GM12878 (cell line): ENCODE results near the gene TMEM151A. TPM values are rescaled to one million over a fixed set of nuclear protein-coding genes. Genes with fewer than 3 reads are reported as not detected.
A peak's percentile ranks its signal among the peaks of the same experiment; 100 is the strongest.

Experiments
- BMI1 ChIP-seq: fragments of 450-650 bp; IDR thresholded peaks from 2 replicates; pipeline ENCODE4 v1.6.1; 2016; ENCODE audit warnings: mild to moderate bottlenecking, moderate library complexity, borderline replicate concordance
- CHD4 ChIP-seq: fragments of 200-600 bp; sonication (generic); IDR thresholded peaks from 2 replicates; pipeline ENCODE4 v1.6.1; 2016; ENCODE audit warnings: mild to moderate bottlenecking
- ESRRA ChIP-seq: IDR thresholded peaks from 2 replicates; pipeline ENCODE4 v1.6.1; 2012; ENCODE audit warnings: mild to moderate bottlenecking, low read length, improper control_type of control experiment
- EZH2 ChIP-seq: IDR thresholded peaks from 2 replicates; pipeline ENCODE4 v1.6.1; 2012; ENCODE audit warnings: low read depth, mild to moderate bottlenecking, control low read depth, inconsistent platforms, low read length, borderline replicate concordance; ENCODE audit not compliant: control insufficient read depth
- HDAC6 ChIP-seq: fragments of 200-600 bp; sonication (generic); IDR thresholded peaks from one replicate; pipeline ENCODE4 v1.8.0; 2017; ENCODE audit warnings: antibody characterized with exemption; ENCODE audit not compliant: unreplicated experiment
- LARP7 ChIP-seq: fragments of 450-650 bp; IDR thresholded peaks from 2 replicates; pipeline ENCODE4 v1.6.1; 2017; ENCODE audit warnings: mild to moderate bottlenecking
- MEF2B ChIP-seq: fragments of 450-650 bp; IDR thresholded peaks from 2 replicates; pipeline ENCODE4 v1.6.1; 2018; ENCODE audit warnings: mild to moderate bottlenecking, moderate library complexity; ENCODE audit not compliant: partially characterized antibody, poor library complexity, severe bottlenecking
- MTA2 ChIP-seq: fragments of 450-650 bp; IDR thresholded peaks from 2 replicates; pipeline ENCODE4 v1.6.1; 2016; ENCODE audit warnings: low read depth, mild to moderate bottlenecking, moderate library complexity
- PAX5 ChIP-seq: IDR thresholded peaks from 2 replicates; pipeline ENCODE4 v1.6.1; 2011; ENCODE audit warnings: low read depth, low read length, borderline replicate concordance
- POLR2A ChIP-seq: IDR thresholded peaks from 2 replicates; pipeline ENCODE4 v1.6.1; 2011; ENCODE audit warnings: low read depth, mild to moderate bottlenecking, low read length
- RB1 ChIP-seq: fragments of 450-650 bp; formaldehyde crosslinking; IDR thresholded peaks from 2 replicates; pipeline ENCODE4 v1.6.1; 2017; ENCODE audit warnings: mild to moderate bottlenecking, borderline replicate concordance
- RBBP5 ChIP-seq: fragments of 200-600 bp; sonication (generic); conservative IDR thresholded peaks from 2 replicates; pipeline ENCODE4 v1.6.1; 2016
- SMC3 ChIP-seq: IDR thresholded peaks from 2 replicates; pipeline ENCODE4 v1.6.1; 2011; ENCODE audit warnings: low read length, improper control_type of control experiment, borderline replicate concordance
- STAT1 ChIP-seq: fragments of 450-650 bp; conservative IDR thresholded peaks from 2 replicates; pipeline ENCODE4 v1.6.1; 2014; ENCODE audit warnings: antibody characterized with exemption, mild to moderate bottlenecking
- WRNIP1 ChIP-seq: IDR thresholded peaks from 2 replicates; pipeline ENCODE4 v1.6.1; 2011; ENCODE audit warnings: low read depth, low read length, improper control_type of control experiment, borderline replicate concordance
- ZBED1 ChIP-seq: IDR thresholded peaks from 2 replicates; pipeline ENCODE4 v1.6.1; 2016; ENCODE audit warnings: borderline replicate concordance
- ZNF384 ChIP-seq: IDR thresholded peaks from 2 replicates; pipeline ENCODE4 v1.6.1; 2012; ENCODE audit warnings: low read depth, mild to moderate bottlenecking, low read length, improper control_type of control experiment, borderline replicate concordance
- polyA plus RNA-seq, 11 experiments: library from polyadenylated mRNA; depleted of rRNA in 4 of 11; unstranded in 6 of 11; stranded (reverse) in 5 of 11; fragments of >200 nt; fragmentation: Nextera tagmentation in 4 of 11; fragmentation: Illumina TruSeq in 1 of 11; extraction: Ambion mirVana in 4 of 11; extraction: Trizol in 1 of 11; gene quantifications; 1 replicate in 1 of 11; 2 replicates in 10 of 11; pipeline versions ENCODE4 v1.2.1 to v1.2.3, GENCODE V29; 2011 to 2016; ENCODE audit warnings: inconsistent platforms in 2 of 11, missing spikeins in 2 of 11, low read depth in 1 of 11
- total RNA-seq, 4 experiments: library from RNA; depleted of rRNA in 3 of 4; stranded (reverse); fragments of >200 nt in 3 of 4; fragmentation: Illumina TruSeq in 1 of 4; extraction: Trizol in 1 of 4; gene quantifications; 2 replicates each; pipeline versions ENCODE4 v1.2.1 to v1.2.3, GENCODE V29; 2013 to 2021
- TF ChIP-seq, protein P1 (sequence below): IDR thresholded peaks from 2 replicates; pipeline ENCODE4 v1.6.1; 2012; ENCODE audit warnings: low read depth, low read length, improper control_type of control experiment
- TF ChIP-seq, protein P2 (sequence below): fragments of 450-650 bp; IDR thresholded peaks from 2 replicates; pipeline ENCODE4 v1.6.1; 2014; ENCODE audit warnings: mild to moderate bottlenecking
- TF ChIP-seq, protein P3 (sequence below): IDR thresholded peaks from 2 replicates; pipeline ENCODE4 v1.6.1; 2011; ENCODE audit warnings: mild to moderate bottlenecking, low read depth, low read length, moderate library complexity; ENCODE audit not compliant: insufficient replicate concordance
- TF ChIP-seq, protein P4 (sequence below): fragments of 150-350 bp; IDR thresholded peaks from 2 replicates; pipeline ENCODE4 v1.6.1; 2014; ENCODE audit warnings: mild to moderate bottlenecking, low read depth, low read length
- TF ChIP-seq, protein P5 (sequence below): fragments of 450-650 bp; conservative IDR thresholded peaks from 2 replicates; pipeline ENCODE4 v1.6.1; 2017; ENCODE audit warnings: mild to moderate bottlenecking, moderate library complexity

The TMEM151A gene
- total and polyA plus RNA-seq, 10 of the 15 experiments (the other 5 are each of a cell fraction or from before 2014, with no cell fraction given), result not detected

DNA sequence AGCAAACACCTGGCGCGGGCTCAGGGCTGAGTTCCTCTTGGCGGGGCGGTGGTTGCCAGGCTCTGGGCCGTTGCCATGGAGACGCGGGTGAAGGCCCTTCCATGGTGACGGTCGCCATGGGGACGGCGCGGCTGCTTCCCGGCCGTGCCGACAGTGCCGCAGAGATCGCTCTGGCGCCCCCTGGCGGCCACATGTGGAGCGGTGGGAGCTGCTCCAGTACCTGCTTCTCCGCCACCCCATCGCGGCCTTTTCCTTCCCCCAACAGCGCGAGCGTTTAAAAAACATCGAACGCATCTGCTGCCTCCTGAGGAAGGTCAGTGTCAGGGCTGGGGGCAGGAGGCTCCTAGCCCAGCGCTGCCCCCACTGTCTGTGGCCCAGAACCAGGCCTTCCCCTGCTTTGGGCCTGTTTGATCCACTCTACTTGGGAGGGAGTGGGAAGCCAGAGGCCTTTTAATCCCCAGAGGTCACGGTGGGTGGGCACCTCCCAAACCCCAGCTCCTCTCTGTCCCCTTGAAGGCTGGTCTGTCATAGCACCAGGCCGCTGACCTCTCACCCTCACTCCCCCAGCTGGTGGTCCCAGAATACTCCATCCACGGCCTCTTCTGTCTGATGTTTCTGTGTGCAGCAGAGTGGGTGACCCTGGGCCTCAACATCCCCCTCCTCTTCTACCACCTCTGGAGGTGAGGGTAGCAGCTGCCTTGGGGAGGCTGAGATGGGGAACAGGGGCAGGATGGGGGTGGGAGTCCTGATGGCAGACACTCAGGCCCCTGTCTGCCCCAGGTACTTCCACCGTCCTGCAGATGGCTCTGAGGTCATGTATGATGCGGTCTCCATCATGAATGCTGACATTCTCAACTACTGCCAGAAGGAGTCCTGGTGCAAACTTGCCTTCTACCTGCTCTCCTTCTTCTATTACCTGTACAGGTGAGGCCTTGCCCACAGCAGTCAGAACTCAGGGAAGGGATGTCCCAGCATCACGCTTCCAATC is 8.9 kb upstream of the TMEM151A start (continued):
- TF ChIP-seq SMC3, result peak; percentile 85
- TF ChIP-seq RB1, result peak; percentile 69; the same call in 1 of the 2 replicates
- TF ChIP-seq ESRRA, result 0 out of 2 replicates have a peak, but pooled peaks have one; percentile 52
- TF ChIP-seq MEF2B, result peak; percentile 95
- TF ChIP-seq WRNIP1, result no peak
- TF ChIP-seq, protein P1, sequence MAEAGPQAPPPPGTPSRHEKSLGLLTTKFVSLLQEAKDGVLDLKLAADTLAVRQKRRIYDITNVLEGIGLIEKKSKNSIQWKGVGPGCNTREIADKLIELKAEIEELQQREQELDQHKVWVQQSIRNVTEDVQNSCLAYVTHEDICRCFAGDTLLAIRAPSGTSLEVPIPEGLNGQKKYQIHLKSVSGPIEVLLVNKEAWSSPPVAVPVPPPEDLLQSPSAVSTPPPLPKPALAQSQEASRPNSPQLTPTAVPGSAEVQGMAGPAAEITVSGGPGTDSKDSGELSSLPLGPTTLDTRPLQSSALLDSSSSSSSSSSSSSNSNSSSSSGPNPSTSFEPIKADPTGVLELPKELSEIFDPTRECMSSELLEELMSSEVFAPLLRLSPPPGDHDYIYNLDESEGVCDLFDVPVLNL, result no peak; the same call in 1 of the 2 replicates
- no peak for TF ChIP-seq CHD4
- no peak for TF ChIP-seq HDAC6
- peak; percentile 100 for TF ChIP-seq LARP7
- TF ChIP-seq STAT1, result no peak
- no peak for TF ChIP-seq PAX5
- TF ChIP-seq POLR2A, result peak; percentile 56
- no peak for TF ChIP-seq RBBP5
- TF ChIP-seq, protein P2, sequence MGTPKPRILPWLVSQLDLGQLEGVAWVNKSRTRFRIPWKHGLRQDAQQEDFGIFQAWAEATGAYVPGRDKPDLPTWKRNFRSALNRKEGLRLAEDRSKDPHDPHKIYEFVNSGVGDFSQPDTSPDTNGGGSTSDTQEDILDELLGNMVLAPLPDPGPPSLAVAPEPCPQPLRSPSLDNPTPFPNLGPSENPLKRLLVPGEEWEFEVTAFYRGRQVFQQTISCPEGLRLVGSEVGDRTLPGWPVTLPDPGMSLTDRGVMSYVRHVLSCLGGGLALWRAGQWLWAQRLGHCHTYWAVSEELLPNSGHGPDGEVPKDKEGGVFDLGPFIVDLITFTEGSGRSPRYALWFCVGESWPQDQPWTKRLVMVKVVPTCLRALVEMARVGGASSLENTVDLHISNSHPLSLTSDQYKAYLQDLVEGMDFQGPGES, result 0 out of 2 replicates have a peak, but pooled peaks have one; percentile 22
- TF ChIP-seq, protein P3, sequence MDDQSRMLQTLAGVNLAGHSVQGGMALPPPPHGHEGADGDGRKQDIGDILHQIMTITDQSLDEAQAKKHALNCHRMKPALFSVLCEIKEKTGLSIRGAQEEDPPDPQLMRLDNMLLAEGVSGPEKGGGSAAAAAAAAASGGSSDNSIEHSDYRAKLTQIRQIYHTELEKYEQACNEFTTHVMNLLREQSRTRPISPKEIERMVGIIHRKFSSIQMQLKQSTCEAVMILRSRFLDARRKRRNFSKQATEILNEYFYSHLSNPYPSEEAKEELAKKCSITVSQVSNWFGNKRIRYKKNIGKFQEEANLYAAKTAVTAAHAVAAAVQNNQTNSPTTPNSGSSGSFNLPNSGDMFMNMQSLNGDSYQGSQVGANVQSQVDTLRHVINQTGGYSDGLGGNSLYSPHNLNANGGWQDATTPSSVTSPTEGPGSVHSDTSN, result no peak
- peak; percentile 100 for TF ChIP-seq BMI1
- no peak for TF ChIP-seq ZNF384
- TF ChIP-seq, protein P4, sequence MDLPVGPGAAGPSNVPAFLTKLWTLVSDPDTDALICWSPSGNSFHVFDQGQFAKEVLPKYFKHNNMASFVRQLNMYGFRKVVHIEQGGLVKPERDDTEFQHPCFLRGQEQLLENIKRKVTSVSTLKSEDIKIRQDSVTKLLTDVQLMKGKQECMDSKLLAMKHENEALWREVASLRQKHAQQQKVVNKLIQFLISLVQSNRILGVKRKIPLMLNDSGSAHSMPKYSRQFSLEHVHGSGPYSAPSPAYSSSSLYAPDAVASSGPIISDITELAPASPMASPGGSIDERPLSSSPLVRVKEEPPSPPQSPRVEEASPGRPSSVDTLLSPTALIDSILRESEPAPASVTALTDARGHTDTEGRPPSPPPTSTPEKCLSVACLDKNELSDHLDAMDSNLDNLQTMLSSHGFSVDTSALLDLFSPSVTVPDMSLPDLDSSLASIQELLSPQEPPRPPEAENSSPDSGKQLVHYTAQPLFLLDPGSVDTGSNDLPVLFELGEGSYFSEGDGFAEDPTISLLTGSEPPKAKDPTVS, result peak; percentile 11; the same call in 1 of the 2 replicates
- TF ChIP-seq, protein P5, sequence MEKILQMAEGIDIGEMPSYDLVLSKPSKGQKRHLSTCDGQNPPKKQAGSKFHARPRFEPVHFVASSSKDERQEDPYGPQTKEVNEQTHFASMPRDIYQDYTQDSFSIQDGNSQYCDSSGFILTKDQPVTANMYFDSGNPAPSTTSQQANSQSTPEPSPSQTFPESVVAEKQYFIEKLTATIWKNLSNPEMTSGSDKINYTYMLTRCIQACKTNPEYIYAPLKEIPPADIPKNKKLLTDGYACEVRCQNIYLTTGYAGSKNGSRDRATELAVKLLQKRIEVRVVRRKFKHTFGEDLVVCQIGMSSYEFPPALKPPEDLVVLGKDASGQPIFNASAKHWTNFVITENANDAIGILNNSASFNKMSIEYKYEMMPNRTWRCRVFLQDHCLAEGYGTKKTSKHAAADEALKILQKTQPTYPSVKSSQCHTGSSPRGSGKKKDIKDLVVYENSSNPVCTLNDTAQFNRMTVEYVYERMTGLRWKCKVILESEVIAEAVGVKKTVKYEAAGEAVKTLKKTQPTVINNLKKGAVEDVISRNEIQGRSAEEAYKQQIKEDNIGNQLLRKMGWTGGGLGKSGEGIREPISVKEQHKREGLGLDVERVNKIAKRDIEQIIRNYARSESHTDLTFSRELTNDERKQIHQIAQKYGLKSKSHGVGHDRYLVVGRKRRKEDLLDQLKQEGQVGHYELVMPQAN, result peak; percentile 76; the same call in 1 of the 2 replicates
- no peak for TF ChIP-seq EZH2
- no peak for TF ChIP-seq ZBED1
- no peak for TF ChIP-seq MTA2
